GM13976 (cell line): ENCODE results near the gene DEDD2.

Experiments used
- DNase-seq: peaks from one replicate; pipeline ENCODE4 v3.0.0; 2012; ENCODE audit warnings: low spot score
- in situ Hi-C: fragments of 300-500 bp; cut with MboI; formaldehyde crosslinking; loops from one replicate; pipeline ENCODE4 v1.12.0; 2022; ENCODE audit warnings: low sequenced_read_pairs, mixed read lengths, inconsistent platforms; ENCODE audit not compliant: unreplicated experiment
- TF ChIP-seq, protein P1 (sequence below): IDR thresholded peaks from 2 replicates; pipeline ENCODE4 v1.5.1; 2012; ENCODE audit warnings: borderline replicate concordance, mild to moderate bottlenecking; ENCODE audit not compliant: insufficient read depth; ENCODE audit errors: extremely low read depth, missing control alignments, control extremely low read depth

Gene DEDD2

GRCh38 chr19:42172261-42172660 is 45.2 kb downstream of the DEDD2 start:
- in situ Hi-C loops, result no loop called here
- no peak for DNase-seq
- TF ChIP-seq, protein P1, sequence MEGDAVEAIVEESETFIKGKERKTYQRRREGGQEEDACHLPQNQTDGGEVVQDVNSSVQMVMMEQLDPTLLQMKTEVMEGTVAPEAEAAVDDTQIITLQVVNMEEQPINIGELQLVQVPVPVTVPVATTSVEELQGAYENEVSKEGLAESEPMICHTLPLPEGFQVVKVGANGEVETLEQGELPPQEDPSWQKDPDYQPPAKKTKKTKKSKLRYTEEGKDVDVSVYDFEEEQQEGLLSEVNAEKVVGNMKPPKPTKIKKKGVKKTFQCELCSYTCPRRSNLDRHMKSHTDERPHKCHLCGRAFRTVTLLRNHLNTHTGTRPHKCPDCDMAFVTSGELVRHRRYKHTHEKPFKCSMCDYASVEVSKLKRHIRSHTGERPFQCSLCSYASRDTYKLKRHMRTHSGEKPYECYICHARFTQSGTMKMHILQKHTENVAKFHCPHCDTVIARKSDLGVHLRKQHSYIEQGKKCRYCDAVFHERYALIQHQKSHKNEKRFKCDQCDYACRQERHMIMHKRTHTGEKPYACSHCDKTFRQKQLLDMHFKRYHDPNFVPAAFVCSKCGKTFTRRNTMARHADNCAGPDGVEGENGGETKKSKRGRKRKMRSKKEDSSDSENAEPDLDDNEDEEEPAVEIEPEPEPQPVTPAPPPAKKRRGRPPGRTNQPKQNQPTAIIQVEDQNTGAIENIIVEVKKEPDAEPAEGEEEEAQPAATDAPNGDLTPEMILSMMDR, result no peak

DNA sequence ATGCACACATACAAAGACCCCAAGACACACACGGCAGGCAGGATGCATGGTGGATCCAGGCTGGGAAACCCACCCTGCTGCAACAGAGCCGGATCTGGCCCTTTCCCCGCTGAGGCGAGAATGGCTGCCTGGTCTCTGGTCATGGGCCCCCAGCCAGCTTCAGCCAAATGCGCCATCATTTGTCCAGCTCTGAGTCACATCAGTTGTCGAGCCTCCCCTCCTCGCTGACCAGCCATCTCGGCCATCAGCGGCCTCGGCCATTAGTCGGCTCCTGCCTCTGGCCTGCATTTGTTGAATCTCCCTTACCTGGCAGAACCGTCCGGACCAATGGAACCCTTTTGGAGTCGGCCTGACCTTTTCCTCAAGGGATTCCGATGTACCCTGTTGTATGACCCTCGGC is 46.8 kb downstream of the DEDD2 start:
- in situ Hi-C loops, result no loop called here
- DNase-seq, result no peak
- TF ChIP-seq, protein P1, result no peak

DNA sequence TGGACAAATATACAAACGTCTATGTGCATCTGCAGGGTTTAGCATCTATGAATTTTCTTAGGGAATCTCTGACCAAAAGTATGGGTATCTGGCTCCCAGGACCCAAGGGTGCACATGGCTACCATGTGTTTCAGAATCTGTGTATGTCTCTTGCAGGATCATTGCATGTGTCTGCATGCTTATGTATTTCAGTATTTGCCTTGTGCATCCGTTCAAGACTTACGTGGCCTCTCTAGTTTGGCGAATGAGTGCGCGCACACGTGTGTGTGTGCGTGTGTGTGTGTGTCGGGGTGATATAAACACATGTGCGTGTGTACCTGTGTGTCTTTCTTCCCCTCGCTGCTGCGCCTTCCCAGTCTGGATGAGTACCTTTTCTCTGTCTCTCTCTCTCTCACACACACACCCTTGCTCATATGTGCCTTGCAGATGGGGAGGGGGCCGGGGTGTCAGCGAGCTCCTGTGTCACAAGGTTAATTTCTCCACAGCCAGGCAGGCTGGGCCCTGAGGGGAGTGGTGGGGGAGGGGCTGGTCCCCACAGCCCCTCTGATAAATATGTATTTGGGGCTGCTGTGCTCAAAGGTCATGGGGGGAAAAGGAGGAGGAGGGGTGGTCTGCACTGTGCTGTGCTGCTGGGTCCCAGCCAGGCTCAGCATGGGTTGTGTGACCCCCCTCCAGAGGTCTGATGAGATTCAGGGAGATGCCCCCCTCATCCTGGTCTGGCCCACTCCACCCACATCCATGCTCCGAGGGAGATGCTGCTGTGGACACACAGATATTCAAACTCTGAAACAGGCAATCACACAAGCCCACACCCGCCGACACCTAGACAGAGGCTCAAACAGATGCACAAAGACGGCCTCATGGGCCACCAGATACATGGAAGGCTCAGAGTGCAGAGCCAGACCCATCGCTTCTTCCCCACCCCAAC is 47.7 kb downstream of the DEDD2 start:
- in situ Hi-C loops, result no loop called here
- TF ChIP-seq, protein P1, result no peak
- DNase-seq, result no peak

DNA sequence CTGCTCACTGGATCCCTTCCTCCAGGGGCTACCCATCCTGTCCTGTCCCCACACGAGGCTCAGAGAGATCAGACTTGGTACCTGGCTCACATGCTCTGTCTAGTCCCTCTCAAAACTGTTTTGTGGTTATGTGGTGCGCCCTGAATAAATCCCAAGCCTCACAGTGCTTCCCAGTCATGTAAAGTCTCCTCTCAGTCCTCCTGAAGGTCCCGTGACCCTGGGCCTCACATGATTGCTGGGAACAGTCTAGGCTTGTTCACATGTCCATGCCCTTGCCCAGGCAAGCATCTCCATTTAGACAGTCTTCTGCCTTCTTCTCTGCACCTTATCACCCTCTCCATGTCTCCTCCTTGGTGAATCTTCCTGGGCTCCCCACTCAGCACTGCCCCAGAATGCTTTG is 49.3 kb downstream of the DEDD2 start:
- in situ Hi-C loops, result no loop called here
- TF ChIP-seq, protein P1, result no peak
- DNase-seq, result no peak

GRCh38 chr19:42166316-42166715 is 51.2 kb downstream of the DEDD2 start:
- TF ChIP-seq, protein P1, result no peak
- DNase-seq, result no peak
- in situ Hi-C loops, result no loop called here

GRCh38 chr19:42165146-42165545 is 52.3 kb downstream of the DEDD2 start:
- no peak for DNase-seq
- TF ChIP-seq, protein P1, result no peak
- in situ Hi-C loops, result no loop called here
